B cell (primary cell): ENCODE results near the gene NR1D1. TPM values are rescaled to one million over a fixed set of nuclear protein-coding genes. Genes with fewer than 3 reads are reported as not detected.

ENCODE experiments used
- ATAC-seq: fragments of 200-7000 bp; cut with Tn5 transposase; one replicate; pipeline ENCODE4 v1.10.0; 2021; ENCODE audit warnings: low read depth, mild to moderate bottlenecking, moderate number of reproducible peaks, moderate library complexity
- CTCF ChIA-PET: fragments of 350-600 bp; sonication (Branson Sonifier 250); formaldehyde crosslinking; loops from one replicate; lab custom pipeline; 2021; ENCODE audit warnings: antibody characterized with exemption, inconsistent platforms; lab: Charles Lee
- POLR2A ChIA-PET: fragments of 350-600 bp; sonication (Branson Sonifier 250); formaldehyde crosslinking; loops from one replicate; lab custom pipeline; 2021; ENCODE audit warnings: antibody characterized with exemption; lab: Charles Lee
- DNase-seq: peaks from one replicate; pipeline ENCODE4 v3.0.0; 2013
- H2AFZ ChIP-seq: 2 replicates; pipeline ENCODE4 v1.6.1; 2012; ENCODE audit warnings: mild to moderate bottlenecking, low read depth, low read length; ENCODE audit not compliant: insufficient read depth, poor library complexity, severe bottlenecking
- H3K27ac ChIP-seq, 2 donors: 1 replicate in 1 of 2; 2 replicates in 1 of 2; pipeline ENCODE4 v1.5.1; 2012 to 2013; ENCODE audit warnings: low read length in 2 of 2, mild to moderate bottlenecking in 2 of 2, moderate library complexity in 1 of 2
- H3K27me3 ChIP-seq, 4 experiments: fragments of 200-600 bp in 1 of 4; sonication (generic) in 1 of 4; replicated peaks in 1 of 4; 1 replicate in 2 of 4; 2 replicates in 2 of 4; pipeline versions ENCODE4 v1.6.1 to v1.7.0; 2013 to 2016; ENCODE audit warnings: low read length in 3 of 4, mild to moderate bottlenecking in 2 of 4, mixed read lengths in 1 of 4, moderate library complexity in 1 of 4; ENCODE audit not compliant: insufficient read depth in 4 of 4, control insufficient read depth in 3 of 4; ENCODE audit errors: control extremely low read depth in 1 of 4
- H3K36me3 ChIP-seq, 2 experiments: replicated peaks in 1 of 2; 1 replicate in 1 of 2; 2 replicates in 1 of 2; pipeline versions ENCODE4 v1.6.1 to v1.7.1; 2013; ENCODE audit warnings: low read length in 1 of 2; ENCODE audit not compliant: insufficient read depth in 2 of 2, control insufficient read depth in 1 of 2; ENCODE audit errors: control extremely low read depth in 1 of 2, extremely low read depth in 1 of 2
- H3K4me1 ChIP-seq, 2 donors: fragments of 200-600 bp in 1 of 2; sonication (generic) in 1 of 2; 1 replicate in 1 of 2; 2 replicates in 1 of 2; pipeline versions ENCODE4 v1.5.1 to v1.6.1; 2013 to 2017; ENCODE audit warnings: low read length in 2 of 2; ENCODE audit not compliant: control insufficient read depth in 2 of 2, insufficient read depth in 2 of 2
- H3K4me2 ChIP-seq: replicated peaks from 2 replicates; pipeline ENCODE3; 2012; ENCODE audit warnings: mild to moderate bottlenecking, low read depth, low read length; ENCODE audit not compliant: poor library complexity, severe bottlenecking
- H3K4me3 ChIP-seq, 5 experiments: fragments of 200-600 bp in 1 of 5; sonication (generic) in 1 of 5; 1 replicate in 3 of 5; 2 replicates in 2 of 5; pipeline versions ENCODE4 v1.5.1 to v1.7.0; 2011 to 2016; ENCODE audit warnings: low read length in 4 of 5, mild to moderate bottlenecking in 4 of 5, low read depth in 2 of 5, control low read depth in 1 of 5, moderate library complexity in 1 of 5; ENCODE audit not compliant: insufficient read depth in 1 of 5; ENCODE audit errors: control extremely low read depth in 1 of 5, extremely low read depth in 1 of 5
- H3K79me2 ChIP-seq: fragments of 200-600 bp; sonication (generic); one replicate; pipeline ENCODE4 v1.6.0; 2016; ENCODE audit warnings: low read length; ENCODE audit not compliant: control insufficient read depth, insufficient read depth
- H3K9ac ChIP-seq: fragments of 200-600 bp; sonication (generic); 2 replicates; pipeline ENCODE4 v1.6.1; 2017; ENCODE audit warnings: mild to moderate bottlenecking, low read length, moderate library complexity
- H3K9me3 ChIP-seq, 3 donors: one replicate each; pipeline versions ENCODE4 v1.6.1 to v1.7.1; 2013; ENCODE audit warnings: low read length in 2 of 3; ENCODE audit not compliant: control insufficient read depth in 2 of 3, insufficient read depth in 1 of 3; ENCODE audit errors: control extremely low read depth in 1 of 3
- H4K20me1 ChIP-seq: 2 replicates; pipeline ENCODE4 v1.6.0; 2012; ENCODE audit warnings: mild to moderate bottlenecking, low read length; ENCODE audit not compliant: insufficient read depth, control insufficient read depth, poor library complexity, severe bottlenecking
- H3K27ac Mint-ChIP-seq: one replicate; pipeline ENCODE4 v1.8.0; 2021; ENCODE audit warnings: mixed read lengths
- H3K27me3 Mint-ChIP-seq: one replicate; pipeline ENCODE4 v1.8.0; 2021; ENCODE audit warnings: mixed read lengths
- H3K4me1 Mint-ChIP-seq: one replicate; pipeline ENCODE4 v1.8.0; 2021; ENCODE audit warnings: mixed read lengths
- H3K4me3 Mint-ChIP-seq: one replicate; pipeline ENCODE4 v1.8.0; 2021; ENCODE audit warnings: mixed read lengths
- H3K9me3 Mint-ChIP-seq: one replicate; pipeline ENCODE4 v1.8.0; 2022; ENCODE audit warnings: mixed read lengths; ENCODE audit not compliant: insufficient read depth
- EZH2 ChIP-seq: IDR thresholded peaks from 2 replicates; pipeline ENCODE4 v1.6.1; 2012; ENCODE audit warnings: borderline replicate concordance, low read depth, mild to moderate bottlenecking, moderate library complexity, low read length; ENCODE audit not compliant: insufficient read depth, poor library complexity, severe bottlenecking
- WGBS: methylation state at CpG from one replicate; pipeline ENCODE4 v1.1.5; 2013; ENCODE audit warnings: missing lambda C conversion rate; ENCODE audit not compliant: insufficient coverage; 5-methylcytosine and 5-hydroxymethylcytosine counted together
- intact Hi-C: fragments of 100-400 bp; cut with micrococcal nuclease; formaldehyde crosslinking; loops from one replicate; pipeline ENCODE4 v1.10.0; 2022
- polyA plus RNA-seq: library from polyadenylated mRNA; depleted of rRNA; stranded (reverse); fragments of >200 nt; gene quantifications from 2 replicates; pipeline ENCODE4 v1.2.3, GENCODE V29; 2012
- total RNA-seq, 2 donors: library from RNA; stranded (reverse); fragments of 120-200 nt in 1 of 2; gene quantifications; 1 replicate in 1 of 2; 2 replicates in 1 of 2; pipeline versions ENCODE4 v1.2.3 to v1.2.4, GENCODE V29; 2013 to 2022
- TF ChIP-seq, protein P1 (sequence below): fragments of 200-600 bp; IDR thresholded peaks from one replicate; pipeline ENCODE4 v1.8.0; 2022; ENCODE audit warnings: antibody characterized with exemption, mild to moderate bottlenecking

Gene NR1D1
- total and polyA plus RNA-seq, 2 donors (not counting 1 experiment from before 2014, with no cell fraction given), result 6.7 to 7.7 TPM

DNA sequence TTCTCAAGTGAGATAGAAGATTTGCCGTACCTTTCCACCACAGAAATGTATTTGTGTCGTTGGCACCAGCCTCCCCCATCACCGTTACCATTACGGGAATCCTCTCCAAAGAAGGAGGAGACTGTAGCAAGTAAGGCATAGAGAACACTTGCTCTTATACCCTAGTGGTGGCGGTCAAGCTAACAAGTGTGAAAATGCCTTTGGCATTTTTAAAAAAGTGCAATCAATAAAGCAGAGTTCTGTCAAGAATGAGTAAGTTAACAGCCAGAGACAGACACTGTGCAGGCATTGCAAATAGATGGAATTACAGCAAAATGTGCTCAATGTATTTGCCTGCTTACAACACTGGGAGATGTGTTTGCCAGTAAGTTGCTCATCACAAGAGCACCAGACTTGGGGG, 29.1 kb upstream of the NR1D1 start:
- Histone ChIP-seq H3K4me2 (no peak overlapping the region), H2AFZ (no peak overlapping the region), H3K9me3 (no peaks in the 10 kb centered on the region), H3K27me3 (no peaks in the 10 kb centered on the region), H3K79me2 (peaks cover 38% of the 10 kb centered on the region), H4K20me1 (no peaks in the 10 kb centered on the region), H3K4me3 (no peak overlapping the region), H3K36me3 (peaks cover 0 to 52% of the 10 kb centered on the region in 2 experiments), H3K27ac (no peak overlapping the region), H3K4me1 (peaks cover 3% of the 10 kb centered on the region in 2 donors), H3K9ac (no peak overlapping the region)
- H3K9me3 Mint-ChIP-seq, result no peaks in the 10 kb centered on the region
- 100% methylated on average over 2 of the region's 5 CpGs for WGBS
- intact Hi-C loops, result no loop called here
- no peak for DNase-seq
- H3K27me3 Mint-ChIP-seq, result no peaks in the 10 kb centered on the region
- H3K27ac Mint-ChIP-seq, result no peak overlapping the region
- no peak overlapping the region for H3K4me3 Mint-ChIP-seq
- peaks cover 8% of the 10 kb centered on the region for H3K4me1 Mint-ChIP-seq
- ChIA-PET POLR2A (interaction anchor here (1.8 kb wide), 1 partner anchor 10 kb away, joined by 8 read pairs; the partner anchor contains the start of gene CASC3), CTCF (interaction anchor here (1.8 kb wide), 1 partner anchor 16 kb away, joined by 6 read pairs; no protein-coding TSS in a partner anchor)
- TF ChIP-seq EZH2, result no peak
- TF ChIP-seq, protein P1, sequence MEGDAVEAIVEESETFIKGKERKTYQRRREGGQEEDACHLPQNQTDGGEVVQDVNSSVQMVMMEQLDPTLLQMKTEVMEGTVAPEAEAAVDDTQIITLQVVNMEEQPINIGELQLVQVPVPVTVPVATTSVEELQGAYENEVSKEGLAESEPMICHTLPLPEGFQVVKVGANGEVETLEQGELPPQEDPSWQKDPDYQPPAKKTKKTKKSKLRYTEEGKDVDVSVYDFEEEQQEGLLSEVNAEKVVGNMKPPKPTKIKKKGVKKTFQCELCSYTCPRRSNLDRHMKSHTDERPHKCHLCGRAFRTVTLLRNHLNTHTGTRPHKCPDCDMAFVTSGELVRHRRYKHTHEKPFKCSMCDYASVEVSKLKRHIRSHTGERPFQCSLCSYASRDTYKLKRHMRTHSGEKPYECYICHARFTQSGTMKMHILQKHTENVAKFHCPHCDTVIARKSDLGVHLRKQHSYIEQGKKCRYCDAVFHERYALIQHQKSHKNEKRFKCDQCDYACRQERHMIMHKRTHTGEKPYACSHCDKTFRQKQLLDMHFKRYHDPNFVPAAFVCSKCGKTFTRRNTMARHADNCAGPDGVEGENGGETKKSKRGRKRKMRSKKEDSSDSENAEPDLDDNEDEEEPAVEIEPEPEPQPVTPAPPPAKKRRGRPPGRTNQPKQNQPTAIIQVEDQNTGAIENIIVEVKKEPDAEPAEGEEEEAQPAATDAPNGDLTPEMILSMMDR, result no peak
- no peak for ATAC-seq
